Erythroblast (primary cell): ENCODE measurements around the gene IL23R.

Experiments
- GATA1 ChIP-seq: IDR thresholded peaks from 2 replicates; pipeline ENCODE4 v1.6.1; 2011; ENCODE audit warnings: low read depth, mild to moderate bottlenecking, control low read depth, low read length, moderate library complexity
- POLR2A ChIP-seq: IDR thresholded peaks from 2 replicates; pipeline ENCODE4 v1.6.1; 2011; ENCODE audit warnings: mild to moderate bottlenecking, low read length

DNA sequence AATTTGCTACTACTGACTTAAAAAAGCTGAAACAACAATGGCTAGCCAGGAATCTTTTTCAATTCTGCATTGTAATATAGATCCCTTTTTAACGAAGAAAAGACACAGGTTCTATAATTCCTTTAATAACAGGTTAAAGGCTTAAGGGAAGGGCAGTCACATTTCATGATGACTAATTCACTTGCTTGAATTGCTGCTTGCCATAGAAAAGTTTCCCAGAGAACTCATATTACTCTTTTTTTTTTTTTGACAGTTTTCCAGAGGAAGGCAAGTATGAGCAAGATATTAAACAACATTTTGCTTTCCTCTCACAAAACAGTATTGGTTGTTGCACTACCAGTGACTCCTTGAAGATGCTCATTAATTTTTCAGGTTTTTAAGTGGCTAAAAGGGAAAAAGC lies 60.9 kb downstream of the IL23R start:
- TF ChIP-seq POLR2A (no peak), GATA1 (no peak)
